ENCODE results near the gene SMIM41. TPM values are rescaled to one million over a fixed set of nuclear protein-coding genes. Genes with fewer than 3 reads are reported as not detected.

Gene SMIM41
- total RNA-seq, 1 donor, result 0.42 TPM

GRCh38 chr12:52056801-52057637 is 22.5 kb upstream of the SMIM41 start:
- Histone ChIP-seq H3K4me3 (ENCODE audit: low read length) (no peak overlapping the region), H3K9me3 (ENCODE audit: low read depth, low read length) (no peaks in the 10 kb centered on the region), H3K27me3 (ENCODE audit: insufficient read depth, low read length) (no peaks in the 10 kb centered on the region), H3K4me1 (ENCODE audit: insufficient read depth, low read length) (peaks cover 9% of the 10 kb centered on the region)

- Histone ChIP-seq H3K9me3 (ENCODE audit: low read depth, low read length) (no peaks in the 10 kb centered on the region), H3K27me3 (ENCODE audit: insufficient read depth, low read length) (no peaks in the 10 kb centered on the region), H3K4me1 (ENCODE audit: insufficient read depth, low read length) (peaks cover under 1% of the 10 kb centered on the region), H3K4me3 (ENCODE audit: low read length) (no peak overlapping the region)
Observed at GRCh38 chr12:52057638-52058576, 21.6 kb upstream of the SMIM41 start.

DNA sequence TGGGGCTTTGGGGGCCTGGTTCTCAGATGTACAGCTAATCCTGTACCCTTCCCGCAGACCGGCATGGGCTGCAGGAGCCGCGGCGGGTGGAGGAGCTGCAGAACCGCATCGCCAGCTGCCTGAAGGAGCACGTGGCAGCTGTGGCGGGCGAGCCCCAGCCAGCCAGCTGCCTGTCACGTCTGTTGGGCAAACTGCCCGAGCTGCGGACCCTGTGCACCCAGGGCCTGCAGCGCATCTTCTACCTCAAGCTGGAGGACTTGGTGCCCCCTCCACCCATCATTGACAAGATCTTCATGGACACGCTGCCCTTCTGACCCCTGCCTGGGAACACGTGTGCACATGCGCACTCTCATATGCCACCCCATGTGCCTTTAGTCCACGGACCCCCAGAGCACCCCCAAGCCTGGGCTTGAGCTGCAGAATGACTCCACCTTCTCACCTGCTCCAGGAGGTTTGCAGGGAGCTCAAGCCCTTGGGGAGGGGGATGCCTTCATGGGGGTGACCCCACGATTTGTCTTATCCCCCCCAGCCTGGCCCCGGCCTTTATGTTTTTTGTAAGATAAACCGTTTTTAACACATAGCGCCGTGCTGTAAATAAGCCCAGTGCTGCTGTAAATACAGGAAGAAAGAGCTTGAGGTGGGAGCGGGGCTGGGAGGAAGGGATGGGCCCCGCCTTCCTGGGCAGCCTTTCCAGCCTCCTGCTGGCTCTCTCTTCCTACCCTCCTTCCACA is 20.7 kb upstream of the SMIM41 start:
- Histone ChIP-seq H3K9me3 (ENCODE audit: low read depth, low read length) (no peaks in the 10 kb centered on the region), H3K27me3 (ENCODE audit: insufficient read depth, low read length) (no peaks in the 10 kb centered on the region), H3K4me3 (ENCODE audit: low read length) (no peak overlapping the region)

GRCh38 chr12:52059582-52060497 is 19.7 kb upstream of the SMIM41 start:
- H3K4me1 ChIP-seq (ENCODE audit: insufficient read depth, low read length), result no peaks in the 10 kb centered on the region
- H3K4me3 ChIP-seq (ENCODE audit: low read length), result no peak overlapping the region
- no peaks in the 10 kb centered on the region for H3K27me3 ChIP-seq (ENCODE audit: insufficient read depth, low read length)
- no peaks in the 10 kb centered on the region for H3K9me3 ChIP-seq (ENCODE audit: low read depth, low read length)

More for the DNA sequence above, 20.7 kb upstream of the SMIM41 start:
- no peaks in the 10 kb centered on the region for H3K4me1 ChIP-seq (ENCODE audit: insufficient read depth, low read length)

DNA sequence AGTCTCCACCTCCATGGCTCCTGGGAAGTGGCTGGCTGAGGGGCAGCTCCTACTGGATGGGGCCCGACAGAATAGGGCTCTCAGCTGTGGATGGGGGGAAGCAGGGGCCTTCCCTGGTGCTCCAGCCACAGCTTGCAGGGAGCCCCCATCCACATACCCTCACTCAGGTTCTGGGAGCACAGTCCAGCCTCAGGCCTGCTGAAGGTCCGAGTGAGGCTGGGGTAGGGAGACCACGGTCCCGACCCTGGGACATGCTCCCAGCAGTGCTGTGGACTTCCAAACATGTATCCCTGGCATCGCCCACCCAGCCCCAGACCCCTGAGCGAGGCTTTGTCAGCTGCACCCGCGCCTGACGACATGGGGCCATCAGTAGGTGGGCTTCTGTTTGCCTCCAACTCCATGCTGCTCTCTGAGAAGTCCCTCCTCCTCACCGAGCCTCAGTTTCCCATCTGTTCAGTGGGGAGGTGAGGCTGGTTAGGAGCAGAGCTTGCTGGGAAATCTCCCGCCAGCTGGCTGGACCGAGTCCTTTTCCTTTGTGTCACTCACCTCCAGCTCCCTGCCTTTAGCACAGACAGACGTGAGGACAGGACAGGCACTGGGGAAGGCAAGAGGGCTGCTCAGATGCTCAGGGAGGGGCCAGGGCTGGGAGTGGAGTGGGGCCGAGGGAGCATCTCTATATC is 18.9 kb upstream of the SMIM41 start:
- Histone ChIP-seq H3K4me1 (ENCODE audit: insufficient read depth, low read length) (no peaks in the 10 kb centered on the region), H3K4me3 (ENCODE audit: low read length) (no peak overlapping the region), H3K9me3 (ENCODE audit: low read depth, low read length) (no peaks in the 10 kb centered on the region), H3K27me3 (ENCODE audit: insufficient read depth, low read length) (no peaks in the 10 kb centered on the region)

DNA sequence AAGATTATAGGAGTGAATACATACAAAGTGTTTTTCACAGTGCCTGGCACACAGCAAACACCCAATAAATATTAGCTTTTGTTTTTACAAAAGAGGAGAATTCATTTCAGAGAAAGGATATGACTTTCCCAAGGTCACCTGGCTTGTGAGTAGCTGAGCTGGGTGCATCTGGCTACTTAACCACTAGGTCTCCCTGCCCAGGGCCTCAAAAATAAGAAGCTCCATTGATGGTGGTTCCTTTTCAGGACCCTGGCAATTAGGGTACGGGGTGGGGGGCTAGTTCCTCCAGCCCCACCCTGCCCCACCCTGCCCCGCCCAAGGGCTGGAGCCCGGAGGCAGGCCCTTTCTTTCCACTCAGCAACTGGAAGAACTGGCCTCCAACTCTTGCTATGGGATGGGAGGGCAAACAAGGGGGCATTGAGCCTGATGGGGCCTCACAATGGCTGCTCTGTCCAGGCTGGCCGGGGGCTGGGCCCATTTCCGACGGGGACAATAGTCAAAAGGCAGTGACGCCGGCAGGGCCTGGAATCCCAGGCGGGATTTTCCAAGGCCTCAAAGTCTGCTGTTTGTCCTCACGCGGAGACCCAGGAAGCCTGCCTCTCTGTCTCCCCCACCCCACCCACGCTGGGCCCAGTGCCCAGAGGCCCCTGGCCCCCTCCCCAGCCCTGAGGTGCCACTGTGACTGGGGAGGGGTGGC is 17.9 kb upstream of the SMIM41 start:
- H3K4me3 ChIP-seq (ENCODE audit: low read length), result no peak overlapping the region
- H3K4me1 ChIP-seq (ENCODE audit: insufficient read depth, low read length), result no peaks in the 10 kb centered on the region
- H3K27me3 ChIP-seq (ENCODE audit: insufficient read depth, low read length), result no peaks in the 10 kb centered on the region
- H3K9me3 ChIP-seq (ENCODE audit: low read depth, low read length), result no peaks in the 10 kb centered on the region

- Histone ChIP-seq H3K4me1 (ENCODE audit: insufficient read depth, low read length) (no peaks in the 10 kb centered on the region), H3K9me3 (ENCODE audit: low read depth, low read length) (no peaks in the 10 kb centered on the region)
Observed at GRCh38 chr12:52062167-52063081, 17.1 kb upstream of the SMIM41 start.

DNA sequence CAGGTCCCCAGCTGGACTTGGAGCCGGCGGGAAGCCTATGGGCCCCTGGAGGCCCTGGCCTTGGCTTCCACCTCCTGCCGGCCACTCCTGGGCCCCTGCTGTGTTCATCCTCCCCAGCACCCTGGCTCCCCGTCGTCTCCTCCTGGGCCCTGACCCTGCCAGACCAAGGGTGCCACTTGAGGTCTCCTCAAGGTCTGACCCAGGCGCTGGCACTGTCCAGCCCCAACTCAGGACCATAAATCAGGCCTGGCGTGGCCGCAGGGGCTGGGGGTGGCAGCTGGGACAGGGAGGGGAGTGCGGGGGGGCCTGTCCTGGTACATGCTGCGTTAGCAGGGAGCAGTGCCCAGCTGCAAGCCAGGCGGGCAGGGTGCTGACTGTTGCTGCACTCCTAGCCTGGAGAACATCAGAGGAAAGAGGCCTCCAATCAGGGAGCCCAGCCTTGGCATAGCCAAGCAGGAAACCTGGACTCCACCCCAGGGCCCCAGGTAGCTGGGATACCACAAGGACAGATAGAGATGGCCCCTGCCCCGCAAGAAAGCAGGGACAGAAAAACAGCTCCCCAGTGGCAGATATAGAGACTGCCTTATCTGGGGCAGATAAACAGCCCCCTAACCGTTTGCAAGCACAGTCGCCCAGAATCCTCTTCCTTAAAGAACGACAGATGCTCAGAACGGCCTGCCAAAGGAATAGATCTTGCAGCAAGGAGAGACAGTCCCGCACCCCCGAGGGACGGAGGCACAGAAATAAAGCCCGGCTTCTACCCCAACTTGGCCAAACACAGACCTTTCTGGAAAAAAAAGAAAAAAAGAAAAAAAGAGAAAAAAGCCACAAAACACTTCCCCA is 16.2 kb upstream of the SMIM41 start:
- no peaks in the 10 kb centered on the region for H3K9me3 ChIP-seq (ENCODE audit: low read depth, low read length)
- H3K27me3 ChIP-seq (ENCODE audit: insufficient read depth, low read length), result no peaks in the 10 kb centered on the region
- H3K4me1 ChIP-seq (ENCODE audit: insufficient read depth, low read length), result no peaks in the 10 kb centered on the region
- H3K4me3 ChIP-seq (ENCODE audit: low read length), result no peak overlapping the region

More at GRCh38 chr12:52062167-52063081, 17.1 kb upstream of the SMIM41 start:
- Histone ChIP-seq H3K4me3 (ENCODE audit: low read length) (no peak overlapping the region), H3K27me3 (ENCODE audit: insufficient read depth, low read length) (no peaks in the 10 kb centered on the region)

DNA sequence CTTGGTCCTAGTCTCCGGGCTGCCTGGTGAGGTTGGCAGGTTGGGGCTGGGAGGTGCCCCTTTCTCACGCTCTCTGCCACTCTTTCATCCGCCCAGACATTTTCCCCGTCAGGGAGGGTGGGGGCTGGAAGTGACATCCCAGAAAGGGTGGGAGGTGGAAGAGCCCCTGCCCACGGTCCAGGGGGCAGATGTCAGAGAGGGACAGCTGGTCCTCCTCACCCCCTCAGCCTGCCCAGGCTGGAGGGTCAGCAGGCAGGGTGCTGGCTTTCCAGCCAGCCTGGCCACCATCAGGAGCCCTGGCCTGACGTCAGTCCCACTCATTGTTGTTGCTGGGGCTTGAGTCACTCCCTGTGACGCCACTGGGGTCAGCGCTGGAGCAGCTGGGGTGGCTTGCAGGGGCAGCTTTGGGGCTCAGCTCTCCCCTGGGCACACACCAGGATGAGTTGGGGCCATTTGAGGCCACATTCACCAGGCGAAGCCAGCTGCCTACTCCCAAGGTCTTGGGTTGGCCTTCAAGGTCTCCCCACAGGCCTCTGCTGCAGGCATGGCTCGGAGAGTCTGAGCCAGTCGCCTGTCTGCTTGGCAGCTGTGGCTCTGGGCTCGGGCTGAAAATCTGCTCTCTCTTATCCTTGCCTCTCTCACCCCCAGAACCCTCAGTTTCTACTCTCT is 15.4 kb upstream of the SMIM41 start:
- no peaks in the 10 kb centered on the region for H3K9me3 ChIP-seq (ENCODE audit: low read depth, low read length)
- peaks cover 2% of the 10 kb centered on the region for H3K4me1 ChIP-seq (ENCODE audit: insufficient read depth, low read length)
- H3K4me3 ChIP-seq (ENCODE audit: low read length), result no peak overlapping the region
- H3K27me3 ChIP-seq (ENCODE audit: insufficient read depth, low read length), result no peaks in the 10 kb centered on the region

- Histone ChIP-seq H3K27me3 (ENCODE audit: insufficient read depth, low read length) (no peaks in the 10 kb centered on the region), H3K4me3 (ENCODE audit: low read length) (no peak overlapping the region), H3K9me3 (ENCODE audit: low read depth, low read length) (no peaks in the 10 kb centered on the region), H3K4me1 (ENCODE audit: insufficient read depth, low read length) (peaks cover 21% of the 10 kb centered on the region)
Observed at GRCh38 chr12:52066346-52067080, 13.0 kb upstream of the SMIM41 start.

DNA sequence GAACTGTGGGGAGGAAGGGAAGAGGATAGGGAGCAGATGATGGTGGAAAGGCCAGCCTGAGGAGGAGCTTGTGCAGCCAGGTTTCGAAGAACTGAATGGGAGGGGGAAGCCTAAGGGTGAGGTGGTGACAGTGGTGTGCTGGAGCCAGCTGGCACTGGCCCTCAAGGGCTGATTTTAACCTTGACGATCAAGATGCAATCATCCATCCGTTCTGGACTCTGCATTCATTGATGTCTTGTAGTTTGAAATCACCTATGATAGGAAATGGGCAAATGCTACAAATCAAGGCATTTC is 12.5 kb upstream of the SMIM41 start:
- Histone ChIP-seq H3K4me1 (ENCODE audit: insufficient read depth, low read length) (peaks cover 23% of the 10 kb centered on the region), H3K9me3 (ENCODE audit: low read depth, low read length) (no peaks in the 10 kb centered on the region), H3K27me3 (ENCODE audit: insufficient read depth, low read length) (no peaks in the 10 kb centered on the region), H3K4me3 (ENCODE audit: low read length) (no peak overlapping the region)
